Breast epithelium (tissue), 4 donors: ENCODE results near the gene HOXA5. TPM values are rescaled to one million over a fixed set of nuclear protein-coding genes. Genes with fewer than 3 reads are reported as not detected.

ENCODE experiments used
- DNase-seq, 2 donors: peaks; one replicate each; pipeline ENCODE4 v3.0.0-alpha.2; 2019; ENCODE audit warnings: low spot score in 2 of 2
- H3K27ac ChIP-seq, 2 donors: fragments of 200-600 bp; sonication (generic) in 1 of 2; one replicate each; pipeline ENCODE4 v1.5.1; 2016 to 2019; ENCODE audit warnings: mild to moderate bottlenecking in 1 of 2
- H3K27me3 ChIP-seq, 2 donors: fragments of 200-600 bp; sonication (generic) in 1 of 2; one replicate each; pipeline versions ENCODE4 v1.5.1 to v1.6.0; 2017 to 2019; ENCODE audit warnings: control low read depth in 1 of 2, mild to moderate bottlenecking in 1 of 2
- H3K36me3 ChIP-seq: fragments of 200-600 bp; one replicate; pipeline ENCODE4 v1.5.1; 2019
- H3K4me1 ChIP-seq, 2 donors: fragments of 200-600 bp; sonication (generic); one replicate each; pipeline ENCODE4 v1.5.1; 2016 to 2019; ENCODE audit warnings: control low read depth in 1 of 2
- H3K4me3 ChIP-seq, 3 donors: fragments of 200-600 bp; sonication (generic); 1 replicate in 2 of 3; 2 replicates in 1 of 3; pipeline ENCODE4 v1.5.1; 2016 to 2019; ENCODE audit warnings: mild to moderate bottlenecking in 3 of 3, moderate library complexity in 2 of 3
- H3K9me3 ChIP-seq, 2 donors: fragments of 200-600 bp; sonication (generic) in 1 of 2; one replicate each; pipeline ENCODE4 v1.5.1; 2016 to 2019; ENCODE audit warnings: control low read depth in 1 of 2
- POLR2A ChIP-seq: fragments of 450-650 bp; IDR thresholded peaks from one replicate; pipeline ENCODE4 v1.6.1; 2016; ENCODE audit warnings: antibody characterized with exemption, mild to moderate bottlenecking, moderate library complexity
- POLR2AphosphoS5 ChIP-seq, 3 donors: sonication (generic); formaldehyde crosslinking; IDR thresholded peaks; one replicate each; pipeline ENCODE4 v1.6.1; 2017; ENCODE audit warnings: antibody characterized with exemption in 3 of 3
- intact Hi-C: fragments of 100-400 bp; cut with DNase I; formaldehyde crosslinking; loops from one replicate; pipeline ENCODE4 v1.15.1; 2023; ENCODE audit warnings: low total_unique reads
- total RNA-seq, 3 donors: library from RNA; depleted of rRNA; stranded (reverse); fragments of >200 nt; gene quantifications; one replicate each; pipeline ENCODE4 v1.1.0, GENCODE V29; 2016
- TF ChIP-seq, protein P1 (sequence below), 3 donors: fragments of 450-650 bp; IDR thresholded peaks; one replicate each; pipeline ENCODE4 v1.5.1; 2016 to 2017; ENCODE audit warnings: antibody characterized with exemption in 3 of 3, mild to moderate bottlenecking in 3 of 3, moderate library complexity in 3 of 3

Gene HOXA5
- total RNA-seq, 3 donors from 2014 or later = 11.5 to 48.7 (median 22.6) TPM

DNA sequence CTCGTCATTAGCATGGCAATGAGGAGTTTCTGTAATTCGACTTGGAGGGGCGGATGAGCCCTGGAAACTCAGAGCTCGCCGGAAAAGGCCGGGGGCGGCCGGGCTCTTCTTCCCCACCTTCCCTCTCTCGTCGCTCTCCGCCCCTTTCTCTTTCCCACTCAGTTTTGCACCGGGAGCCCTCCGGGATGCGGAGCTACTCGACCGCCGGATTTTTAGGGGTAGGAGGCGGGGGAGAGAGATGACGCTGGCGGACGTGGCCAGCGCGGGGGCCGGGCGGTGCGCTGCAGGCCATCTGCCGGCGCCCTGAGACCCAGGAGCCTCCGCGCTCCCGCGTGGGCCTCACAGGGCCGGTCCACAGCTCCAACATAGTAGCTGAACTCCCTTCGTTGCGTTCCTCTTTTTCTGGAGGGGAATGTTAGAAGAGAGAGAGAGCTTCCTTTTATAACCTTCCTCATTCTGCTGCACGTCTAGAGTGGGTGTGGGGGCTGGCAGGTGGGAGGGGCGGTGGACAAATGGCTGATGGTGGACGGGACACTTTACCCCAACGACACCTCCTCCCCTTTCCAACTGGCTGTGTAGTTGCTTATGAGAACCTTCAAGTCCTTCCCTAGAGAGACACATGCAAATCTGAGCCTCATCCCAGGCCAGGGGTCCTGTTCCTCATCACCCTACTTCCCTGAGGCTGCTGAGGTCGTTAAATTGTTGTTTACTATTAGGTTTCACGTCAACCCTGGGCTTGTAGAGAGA, 46.5 kb downstream of the HOXA5 start:
- no peaks in the 10 kb centered on the region for H3K36me3 ChIP-seq
- DNase-seq = no peak
- peaks cover 0 to 3% of the 10 kb centered on the region in 2 donors for H3K4me1 ChIP-seq
- no peaks in the 10 kb centered on the region for H3K27me3 ChIP-seq
- no peaks in the 10 kb centered on the region for H3K9me3 ChIP-seq
- H3K27ac ChIP-seq = peak overlapping the region; percentile 98 to 99
- H3K4me3 ChIP-seq = peak overlapping the region; percentile 83 to 99 (median 84)
- intact Hi-C loops = loop anchor here (5.0 kb wide), 2 partner anchors 45 to 610 kb away; partner anchors contain the start of gene HOXA5
- TF ChIP-seq, protein P1, sequence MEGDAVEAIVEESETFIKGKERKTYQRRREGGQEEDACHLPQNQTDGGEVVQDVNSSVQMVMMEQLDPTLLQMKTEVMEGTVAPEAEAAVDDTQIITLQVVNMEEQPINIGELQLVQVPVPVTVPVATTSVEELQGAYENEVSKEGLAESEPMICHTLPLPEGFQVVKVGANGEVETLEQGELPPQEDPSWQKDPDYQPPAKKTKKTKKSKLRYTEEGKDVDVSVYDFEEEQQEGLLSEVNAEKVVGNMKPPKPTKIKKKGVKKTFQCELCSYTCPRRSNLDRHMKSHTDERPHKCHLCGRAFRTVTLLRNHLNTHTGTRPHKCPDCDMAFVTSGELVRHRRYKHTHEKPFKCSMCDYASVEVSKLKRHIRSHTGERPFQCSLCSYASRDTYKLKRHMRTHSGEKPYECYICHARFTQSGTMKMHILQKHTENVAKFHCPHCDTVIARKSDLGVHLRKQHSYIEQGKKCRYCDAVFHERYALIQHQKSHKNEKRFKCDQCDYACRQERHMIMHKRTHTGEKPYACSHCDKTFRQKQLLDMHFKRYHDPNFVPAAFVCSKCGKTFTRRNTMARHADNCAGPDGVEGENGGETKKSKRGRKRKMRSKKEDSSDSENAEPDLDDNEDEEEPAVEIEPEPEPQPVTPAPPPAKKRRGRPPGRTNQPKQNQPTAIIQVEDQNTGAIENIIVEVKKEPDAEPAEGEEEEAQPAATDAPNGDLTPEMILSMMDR (IDR thresholded peaks at IDR 0.05) = no peak
- TF ChIP-seq POLR2A (no peak), POLR2AphosphoS5 (IDR thresholded peaks at IDR 0.05) (peak in 1 of 3 donors; percentile 43)

DNA sequence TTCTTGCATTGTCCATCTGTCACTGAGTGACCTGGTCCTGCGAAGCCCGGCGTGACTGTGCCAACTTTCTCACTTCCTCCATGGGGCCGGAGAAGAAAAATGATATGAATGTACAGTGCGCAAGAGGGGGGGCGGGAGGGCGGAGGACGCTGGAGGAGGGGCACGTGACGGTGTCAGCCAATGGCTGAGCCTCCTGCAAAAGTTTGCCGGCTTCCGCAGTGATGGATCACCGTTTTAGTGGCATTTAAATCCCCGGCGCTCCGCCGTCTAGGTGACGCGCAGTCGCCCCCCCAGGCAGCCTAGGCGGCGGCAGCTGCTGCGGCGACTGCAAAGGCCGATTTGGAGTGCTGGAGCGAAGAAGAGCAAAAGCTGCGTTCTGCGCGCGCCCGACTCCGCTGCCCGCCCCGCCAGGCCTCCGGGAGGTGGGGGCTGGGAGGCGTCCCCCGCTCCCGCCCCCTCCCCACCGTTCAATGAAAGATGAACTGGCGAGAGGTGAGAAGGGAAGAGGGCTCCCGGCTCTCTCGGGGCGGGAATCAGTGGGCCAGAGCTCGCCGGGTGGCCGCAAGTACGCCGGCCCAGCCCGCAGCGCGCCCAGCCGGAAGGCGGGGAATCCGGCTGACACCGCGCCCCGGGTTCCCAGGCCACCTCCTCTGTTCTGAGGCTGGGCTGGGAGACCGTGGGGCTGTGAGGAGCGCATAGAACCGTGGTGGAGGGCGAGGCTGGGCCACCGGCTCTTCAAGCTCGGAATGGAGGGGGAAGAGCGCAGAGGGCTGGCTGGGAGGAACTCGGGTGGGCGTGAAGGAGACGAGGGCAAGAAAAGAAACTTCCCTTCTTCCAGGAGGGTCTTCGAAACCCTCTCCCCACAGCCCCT, 47.3 kb downstream of the HOXA5 start, which contains the start of gene HOXA1:
Gene HOXA1, minus strand, starts transcription at position 104 of the 871 bp plus-strand sequence. Its CDS starts 88 bp downstream, at position 16.
- Histone ChIP-seq H3K27ac (peak within 1 kb of the TSS; percentile 98 to 99), H3K4me3 (peak within 1 kb of the TSS; percentile 83 to 99 (median 84)), H3K4me1 (peaks cover 0 to 3% of the 10 kb centered on the region in 2 donors), H3K36me3 (no peaks in the 10 kb centered on the region), H3K9me3 (no peaks in the 10 kb centered on the region), H3K27me3 (no peaks in the 10 kb centered on the region)
- intact Hi-C loops = loop anchor here (5.0 kb wide), 2 partner anchors 46 to 611 kb away; partner anchors contain the start of gene HOXA5
- TF ChIP-seq POLR2AphosphoS5 (IDR thresholded peaks at IDR 0.05) (peak in 2 of 3 donors; percentile 56 to 75), POLR2A (peak; percentile 56)
- TF ChIP-seq, protein P1 (IDR thresholded peaks at IDR 0.05) = no peak
- peak; percentile 63 to 87 for DNase-seq

DNA sequence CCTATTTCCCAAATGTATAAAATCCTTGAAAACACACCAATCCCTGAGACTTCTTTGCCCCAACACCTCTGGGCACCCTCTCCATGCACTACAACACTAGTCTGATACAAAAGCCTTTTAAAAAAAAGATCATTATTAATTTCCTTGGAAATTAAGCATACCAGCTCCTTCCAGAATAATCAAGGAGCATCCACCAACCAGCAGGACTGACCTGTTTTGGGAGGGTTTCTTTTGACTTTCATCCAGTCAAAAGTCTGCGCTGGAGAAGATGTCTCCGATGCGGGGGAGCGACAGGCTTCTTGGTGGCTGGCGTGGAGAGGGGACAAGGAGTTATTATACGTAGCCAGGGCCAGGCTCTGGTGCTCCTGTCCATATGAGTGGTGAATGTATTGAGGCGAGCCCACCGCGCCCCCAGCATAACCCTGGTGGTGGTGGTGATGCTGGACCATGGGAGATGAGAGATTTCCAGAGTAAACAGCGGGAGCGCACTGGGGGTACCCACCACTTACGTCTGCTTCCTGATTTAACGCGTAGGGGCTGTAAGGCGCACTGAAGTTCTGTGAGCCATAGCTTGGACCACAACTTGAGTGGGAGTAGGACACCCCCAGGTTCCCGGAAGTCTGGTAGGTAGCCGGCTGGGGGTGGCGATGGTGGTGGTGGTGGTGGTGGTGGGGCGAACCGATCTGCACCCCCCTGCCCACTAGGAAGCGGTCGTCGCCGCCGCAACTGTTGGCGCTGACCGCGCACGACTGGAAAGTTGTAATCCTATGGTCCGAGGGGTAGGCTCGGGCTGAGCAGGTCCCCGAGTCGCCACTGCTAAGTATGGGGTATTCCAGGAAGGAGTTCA, 48.2 kb downstream of the HOXA5 start:
- H3K4me1 ChIP-seq = peaks cover 0 to 3% of the 10 kb centered on the region in 2 donors
- peak overlapping the region; percentile 83 to 99 (median 84) for H3K4me3 ChIP-seq
- H3K27me3 ChIP-seq = no peaks in the 10 kb centered on the region
- TF ChIP-seq POLR2A = no peak
- TF ChIP-seq, protein P1 (IDR thresholded peaks at IDR 0.05) = no peak
- TF ChIP-seq POLR2AphosphoS5 (IDR thresholded peaks at IDR 0.05) = no peak
- no peak for DNase-seq
- H3K27ac ChIP-seq = peak overlapping the region; percentile 98 to 99
- no peaks in the 10 kb centered on the region for H3K36me3 ChIP-seq
- H3K9me3 ChIP-seq = no peaks in the 10 kb centered on the region
- intact Hi-C loops = loop anchor here (5.0 kb wide), 2 partner anchors 47 to 612 kb away; partner anchors contain the start of gene HOXA5

DNA sequence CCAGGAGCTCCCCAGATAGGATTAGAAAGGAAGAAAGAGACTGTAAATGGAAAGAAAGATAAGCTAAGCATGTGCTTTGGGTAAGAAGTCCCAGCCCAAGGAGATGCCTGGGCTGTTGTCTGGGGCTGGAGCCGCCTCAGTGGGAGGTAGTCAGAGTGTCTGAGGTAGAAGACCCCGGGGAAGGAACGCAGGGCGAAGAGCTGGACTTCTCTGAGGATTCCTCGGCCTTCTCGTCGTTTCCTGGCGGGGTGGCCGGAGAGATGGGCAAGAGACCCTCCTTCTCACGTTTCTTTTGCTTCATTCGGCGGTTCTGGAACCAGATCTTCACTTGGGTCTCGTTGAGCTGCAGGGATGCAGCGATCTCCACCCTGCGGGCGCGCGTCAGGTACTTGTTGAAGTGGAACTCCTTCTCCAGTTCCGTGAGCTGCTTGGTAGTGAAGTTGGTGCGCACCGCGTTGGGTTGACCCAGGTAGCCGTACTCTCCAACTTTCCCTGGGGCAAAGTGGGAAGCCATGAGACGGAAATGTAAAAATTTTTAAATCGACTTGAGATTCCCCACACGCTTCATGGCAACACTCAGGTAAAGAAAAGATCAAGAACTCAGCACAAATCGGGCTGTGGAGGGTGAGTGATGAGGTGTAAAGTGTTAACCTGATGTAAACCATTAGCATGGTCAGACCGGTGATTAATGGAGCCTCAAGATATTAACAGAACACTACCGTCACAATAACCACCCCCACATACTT, 49.0 kb downstream of the HOXA5 start:
- TF ChIP-seq, protein P1 (IDR thresholded peaks at IDR 0.05) = no peak
- TF ChIP-seq POLR2AphosphoS5 (IDR thresholded peaks at IDR 0.05) (no peak), POLR2A (no peak)
- intact Hi-C loops = loop anchor here (5.0 kb wide), 2 partner anchors 48 to 613 kb away; partner anchors contain the start of gene HOXA5
- no peak overlapping the region for H3K27ac ChIP-seq
- H3K4me3 ChIP-seq = no peak overlapping the region
- H3K9me3 ChIP-seq = no peaks in the 10 kb centered on the region
- H3K27me3 ChIP-seq = no peaks in the 10 kb centered on the region
- no peak for DNase-seq
- peaks cover 0 to 3% of the 10 kb centered on the region in 2 donors for H3K4me1 ChIP-seq
- H3K36me3 ChIP-seq = no peaks in the 10 kb centered on the region
